GM18511 (cell line): ENCODE measurements around the gene COLEC12.
A peak's percentile ranks its signal among the peaks of the same experiment; 100 is the strongest.

Experiments used
- ATAC-seq: cut with Tn5 transposase; IDR thresholded peaks from one replicate; pipeline ENCODE4 v1.9.1; 2021; ENCODE audit warnings: mild to moderate bottlenecking, moderate library complexity; ENCODE audit not compliant: unreplicated experiment

The COLEC12 gene

DNA sequence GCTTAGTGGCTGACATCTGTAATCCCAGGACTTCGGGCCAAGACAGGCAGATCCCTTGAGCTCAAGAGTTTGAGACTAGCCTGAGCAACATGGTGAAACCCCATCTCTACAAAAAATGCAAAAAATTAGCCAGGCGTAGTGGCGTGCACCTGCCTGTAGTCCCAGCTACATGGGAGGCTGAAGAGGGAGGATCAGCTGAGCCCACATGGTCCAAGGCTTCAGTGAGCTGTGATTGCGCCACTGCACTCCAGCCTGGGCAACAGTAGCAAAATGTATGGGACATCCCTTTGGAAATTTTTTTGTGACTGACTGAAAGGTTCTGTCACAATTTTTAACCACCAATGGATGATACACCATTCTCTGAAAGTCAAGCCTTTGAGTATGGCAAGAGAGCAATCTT is 6.3 kb upstream of the COLEC12 start:
- ATAC-seq, result no peak

DNA sequence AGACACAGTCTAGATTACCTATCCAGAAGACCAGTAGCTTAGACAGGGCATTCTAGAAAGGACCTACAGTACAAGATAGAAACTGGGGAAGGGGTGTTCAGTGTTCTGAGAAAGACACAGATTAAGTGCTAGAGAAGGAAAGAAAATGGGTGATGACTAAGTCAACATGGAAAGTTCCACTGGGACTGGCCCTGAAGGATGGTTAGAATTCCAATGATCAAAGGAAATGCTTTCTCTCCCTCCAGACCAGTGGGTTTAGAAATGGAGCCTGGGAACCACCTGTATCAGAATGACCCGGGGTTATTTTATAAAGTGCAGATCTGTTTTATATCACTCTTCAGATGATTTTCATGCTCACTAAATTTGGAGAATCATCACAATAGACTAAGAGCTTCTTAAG is 5.8 kb upstream of the COLEC12 start:
- no peak for ATAC-seq

DNA sequence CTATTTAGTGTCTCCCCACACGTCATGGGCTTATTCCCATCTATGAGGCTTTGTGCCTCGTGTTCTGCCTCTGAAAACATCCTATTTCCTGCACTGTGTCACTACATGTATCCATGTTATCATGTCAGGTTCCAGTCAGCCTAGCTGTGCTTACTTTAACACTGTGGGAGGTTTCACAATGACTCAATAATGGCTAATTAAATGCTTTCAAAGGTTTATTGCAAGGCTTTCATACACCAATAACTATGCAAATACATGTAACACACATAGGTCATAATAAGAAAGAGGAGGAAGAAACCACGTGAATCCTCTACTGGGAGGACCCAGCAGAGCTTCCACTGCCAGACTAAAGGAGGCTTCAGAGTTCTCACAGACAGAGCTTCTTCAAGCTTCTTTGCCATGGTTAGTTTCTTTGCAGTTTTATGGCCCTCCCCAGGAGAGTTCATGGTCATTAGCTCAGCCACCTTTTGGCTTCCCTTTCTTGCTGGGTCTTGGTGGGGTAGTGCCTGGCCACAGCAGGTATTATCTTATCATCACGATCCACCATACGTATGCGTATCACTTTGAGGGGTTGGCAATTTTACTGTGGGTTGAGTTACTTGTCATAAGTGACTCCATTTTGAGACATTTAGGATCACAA is 5.1 kb upstream of the COLEC12 start:
- peak; percentile 98 for ATAC-seq

DNA sequence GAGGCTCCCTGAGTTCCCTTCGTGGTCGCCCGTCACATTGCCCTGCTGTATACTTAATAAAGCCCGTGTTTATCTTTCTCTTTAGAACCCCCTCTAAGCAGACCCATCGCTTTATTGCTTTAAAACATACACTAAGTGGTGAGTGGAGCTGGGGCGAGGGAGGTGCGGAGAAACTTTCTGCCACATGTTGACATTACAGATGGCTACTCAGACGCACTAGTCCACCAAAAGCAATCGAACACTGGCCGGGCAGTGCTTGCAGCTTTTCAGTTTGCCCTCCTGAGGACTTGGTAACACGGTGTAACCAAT is 859 bp upstream of the COLEC12 start:
- ATAC-seq, result no peak

DNA sequence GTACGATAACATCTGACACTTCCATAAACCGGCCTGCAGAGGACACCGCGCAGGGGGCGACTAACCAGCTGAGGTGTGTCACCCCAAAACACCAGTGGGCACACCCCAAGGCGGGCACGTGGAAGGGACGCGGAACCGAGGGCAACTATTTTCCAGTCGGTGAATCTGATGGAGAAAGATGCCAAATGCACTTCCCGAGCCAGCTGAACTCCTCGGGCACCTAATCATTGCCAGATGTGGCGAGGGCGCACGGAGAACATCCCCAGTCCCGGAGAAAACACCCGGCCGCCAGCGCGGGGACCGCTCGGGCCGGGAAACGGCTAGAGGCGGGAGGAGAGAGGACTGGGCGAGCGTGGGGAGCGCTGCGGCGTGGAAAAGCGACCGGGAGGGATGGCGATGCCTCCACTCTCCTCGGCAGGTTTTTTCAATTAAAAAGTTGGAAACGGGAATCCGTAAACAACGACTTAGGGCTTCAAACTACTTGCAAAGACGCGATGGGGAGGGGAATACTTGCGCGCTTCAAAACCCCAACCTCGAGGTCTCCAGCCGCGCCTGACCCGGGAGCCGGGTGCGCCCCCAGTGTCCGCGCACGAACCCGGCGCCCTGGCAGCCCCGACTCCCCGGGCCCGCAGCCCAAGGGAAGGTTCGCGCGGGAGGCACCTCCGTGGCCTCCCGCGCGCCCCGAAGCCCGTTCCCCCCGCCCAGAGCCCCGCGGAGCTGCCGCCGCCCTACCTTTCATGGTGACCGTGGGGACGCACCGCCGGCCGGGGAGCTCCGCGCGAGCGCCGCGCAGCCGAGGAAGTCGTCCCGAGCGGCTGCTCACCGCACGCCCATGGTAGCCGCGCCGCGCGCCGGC is 497 bp downstream of the COLEC12 start:
- ATAC-seq, result no peak

DNA sequence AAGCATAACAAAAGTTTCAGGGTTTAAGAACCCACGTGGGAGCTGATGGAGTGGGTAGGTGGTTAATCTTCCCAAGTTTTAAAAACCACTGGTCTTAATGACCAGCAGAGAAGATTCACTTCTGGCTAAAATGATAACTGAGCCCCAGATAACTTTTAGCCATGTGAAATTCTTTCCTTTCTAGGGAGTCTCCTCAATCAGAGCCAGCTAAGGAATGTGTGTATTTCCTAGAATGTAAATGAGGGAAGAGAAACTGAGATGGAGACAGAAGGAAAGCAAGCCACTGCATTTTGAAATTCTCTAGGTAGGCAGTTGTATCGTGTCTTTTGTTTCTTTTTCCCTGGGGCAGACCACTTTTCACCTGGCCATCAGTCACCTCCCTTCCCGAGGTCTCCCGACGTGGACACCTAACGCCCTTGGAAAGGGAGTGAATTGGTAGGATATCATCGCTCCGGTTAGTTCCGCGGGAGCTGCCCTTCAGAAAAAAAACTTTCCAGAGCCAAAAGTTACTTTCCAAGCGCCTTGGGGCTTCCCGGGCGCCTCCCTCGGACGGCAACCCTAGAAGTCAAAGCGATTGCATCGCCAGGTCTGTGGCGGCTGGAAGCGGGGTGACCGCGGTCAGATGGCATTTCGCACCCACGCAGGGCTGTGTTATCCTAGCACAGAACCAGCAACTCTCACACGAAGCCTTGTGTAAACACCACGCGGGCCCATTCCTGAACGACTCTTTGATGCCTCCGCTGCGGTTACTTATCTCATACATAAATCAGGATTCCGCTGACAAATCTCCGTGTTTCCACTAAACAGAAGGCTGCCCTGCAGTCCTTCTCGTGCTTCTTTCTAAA is 1.3 kb downstream of the COLEC12 start:
- no peak for ATAC-seq

DNA sequence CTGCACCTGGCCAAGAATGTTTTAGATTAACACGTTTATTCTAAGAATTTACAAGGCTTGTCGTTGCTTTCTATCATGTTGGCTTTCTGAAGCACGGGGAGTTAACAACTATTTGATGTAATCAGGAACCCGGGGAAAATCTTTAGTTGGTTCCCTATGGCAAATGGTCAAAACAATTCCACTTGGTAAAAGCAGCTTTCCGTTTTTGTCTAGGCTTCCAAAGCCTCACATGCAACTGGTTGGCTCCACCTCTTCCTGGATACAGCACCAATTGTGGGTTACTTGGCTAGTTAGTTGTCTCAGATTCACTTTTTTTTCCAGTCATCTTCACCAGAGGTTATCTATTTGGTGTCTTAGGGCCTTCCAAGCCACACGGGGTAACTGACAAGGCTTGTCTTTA is 2.8 kb downstream of the COLEC12 start:
- no peak for ATAC-seq

DNA sequence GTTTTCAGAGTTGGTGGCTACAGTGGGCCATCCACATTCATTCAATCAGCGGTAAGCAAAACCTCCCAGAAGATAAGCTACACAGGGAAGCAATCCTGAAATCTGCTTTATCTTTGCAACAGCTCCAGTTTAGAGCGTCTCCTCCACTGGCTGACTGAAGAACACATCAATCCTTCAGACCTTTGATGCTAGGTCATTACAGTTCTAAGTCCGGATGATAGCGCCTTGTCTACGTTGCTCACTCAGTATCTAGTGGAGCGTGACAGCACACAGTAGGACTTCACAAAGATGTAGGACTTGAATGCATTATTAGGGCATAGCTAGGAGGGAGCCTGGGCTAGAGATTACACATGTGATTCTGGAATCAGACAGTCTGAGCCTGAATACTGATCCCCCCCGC is 5.0 kb downstream of the COLEC12 start:
- ATAC-seq, result no peak

DNA sequence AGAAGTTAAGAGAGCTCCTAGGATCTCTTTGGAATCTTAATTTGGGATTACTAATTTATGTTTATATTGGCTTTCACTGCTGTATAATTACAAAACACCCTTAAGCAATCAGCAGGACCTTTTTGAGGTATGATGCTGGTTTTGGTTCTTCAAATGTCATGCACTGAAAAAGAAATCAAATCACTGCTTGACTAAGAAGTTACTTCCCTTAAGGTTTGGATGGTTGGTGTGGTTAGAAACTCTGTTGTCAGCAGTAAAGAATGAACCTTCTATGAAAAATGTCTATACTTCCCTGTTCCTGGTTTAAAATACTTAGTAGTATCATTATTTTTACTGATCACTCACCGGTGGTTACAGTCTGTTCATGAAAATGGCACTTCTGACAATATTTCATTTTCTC is 5.5 kb downstream of the COLEC12 start:
- peak; percentile 52 for ATAC-seq

DNA sequence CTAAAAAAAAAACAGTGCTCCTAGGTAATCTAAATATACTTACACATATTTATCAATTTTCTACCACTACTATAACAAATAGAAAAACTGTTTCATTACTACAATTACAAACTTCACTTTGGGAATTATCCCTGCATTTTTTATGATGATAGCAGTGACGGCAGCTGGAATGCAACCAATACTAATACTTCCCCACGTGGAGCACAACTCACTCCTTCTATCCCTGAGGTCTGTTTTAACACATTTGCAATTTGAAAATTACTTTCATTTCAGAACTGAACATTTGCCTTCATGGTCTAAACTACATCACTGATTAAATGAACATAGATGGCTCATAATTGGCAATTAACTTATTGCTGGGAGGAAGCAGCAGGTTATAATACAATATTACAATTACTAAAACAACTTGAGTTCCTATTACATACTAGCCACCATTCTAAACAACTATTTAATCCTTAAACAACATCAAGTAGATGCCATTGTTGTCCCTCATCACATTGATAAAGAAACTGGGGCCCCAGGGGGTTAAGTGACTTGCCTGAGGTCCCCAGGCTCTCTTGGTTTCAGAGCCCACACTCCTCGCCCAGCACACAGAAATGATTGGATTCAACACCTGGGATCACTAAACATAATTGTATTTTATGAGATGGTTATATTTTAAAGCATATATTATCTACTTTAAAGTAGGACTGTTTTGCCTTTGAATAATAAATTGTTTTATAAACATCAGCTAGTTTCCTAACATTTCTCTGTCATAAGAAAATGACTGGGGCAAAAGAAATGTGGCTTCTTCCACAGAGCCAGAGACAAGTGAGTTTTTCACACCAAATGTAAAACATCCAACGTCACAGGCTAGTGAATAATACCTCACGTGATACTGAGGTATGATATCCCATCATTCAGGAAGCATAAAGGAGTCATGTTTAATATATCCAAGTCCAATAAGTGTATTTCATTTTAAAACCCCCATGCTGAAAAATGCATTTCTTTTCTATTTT is 6.2 kb downstream of the COLEC12 start:
- no peak for ATAC-seq

DNA sequence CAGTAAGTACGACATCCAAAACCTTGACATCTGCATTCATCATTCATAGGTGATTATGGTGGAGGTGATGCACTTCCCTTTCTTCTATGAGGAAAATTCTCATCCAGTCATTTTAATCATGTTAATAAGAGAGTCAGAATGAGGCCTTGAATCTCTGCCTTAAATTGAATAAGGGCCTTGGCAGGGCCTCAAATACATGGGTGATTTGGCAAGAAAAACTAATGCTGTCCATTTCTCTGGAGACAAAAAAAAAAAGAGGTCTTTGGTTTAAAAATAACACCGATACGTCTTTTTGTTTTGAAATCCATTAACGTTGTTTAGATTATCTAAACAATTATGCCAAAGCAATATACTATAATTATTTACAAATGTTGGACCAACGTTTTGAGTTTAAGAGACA is 8.1 kb downstream of the COLEC12 start:
- no peak for ATAC-seq

DNA sequence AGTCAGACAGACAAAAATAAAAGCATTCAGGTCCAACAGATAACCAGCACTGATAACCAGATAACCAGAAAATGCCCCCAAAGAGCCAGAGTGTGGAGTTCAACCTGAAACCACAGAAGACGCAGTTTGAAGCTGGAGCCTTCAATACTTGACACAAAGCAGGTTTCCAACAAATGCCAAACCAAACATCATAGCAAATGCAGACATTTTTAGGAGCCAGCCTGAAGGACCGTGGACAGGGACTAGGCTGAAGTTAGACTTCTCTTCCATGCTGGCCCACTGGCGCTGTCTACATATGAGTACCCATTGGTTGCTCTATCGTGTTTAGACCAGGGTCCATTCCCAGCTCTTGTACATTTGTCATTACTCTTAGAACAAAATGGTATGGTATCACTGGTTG is 9.9 kb downstream of the COLEC12 start:
- ATAC-seq, result no peak

DNA sequence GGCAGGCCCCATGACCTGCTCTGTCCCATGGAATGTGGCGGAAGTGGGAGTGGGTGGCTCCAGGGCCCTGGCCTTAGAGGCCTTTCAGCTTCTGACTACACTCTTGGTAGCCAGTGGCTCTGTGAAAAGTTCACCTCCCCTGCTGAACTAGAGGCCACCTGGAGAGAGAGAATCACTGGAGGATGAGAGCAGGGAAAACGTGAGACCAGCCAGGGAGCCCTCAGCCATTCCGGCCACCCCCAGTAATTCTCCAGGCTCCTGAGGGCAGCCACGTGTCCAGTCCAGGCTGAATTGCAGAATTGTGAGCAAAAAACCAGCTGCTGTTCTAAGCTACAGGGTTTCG is 10.5 kb downstream of the COLEC12 start:
- ATAC-seq, result no peak

DNA sequence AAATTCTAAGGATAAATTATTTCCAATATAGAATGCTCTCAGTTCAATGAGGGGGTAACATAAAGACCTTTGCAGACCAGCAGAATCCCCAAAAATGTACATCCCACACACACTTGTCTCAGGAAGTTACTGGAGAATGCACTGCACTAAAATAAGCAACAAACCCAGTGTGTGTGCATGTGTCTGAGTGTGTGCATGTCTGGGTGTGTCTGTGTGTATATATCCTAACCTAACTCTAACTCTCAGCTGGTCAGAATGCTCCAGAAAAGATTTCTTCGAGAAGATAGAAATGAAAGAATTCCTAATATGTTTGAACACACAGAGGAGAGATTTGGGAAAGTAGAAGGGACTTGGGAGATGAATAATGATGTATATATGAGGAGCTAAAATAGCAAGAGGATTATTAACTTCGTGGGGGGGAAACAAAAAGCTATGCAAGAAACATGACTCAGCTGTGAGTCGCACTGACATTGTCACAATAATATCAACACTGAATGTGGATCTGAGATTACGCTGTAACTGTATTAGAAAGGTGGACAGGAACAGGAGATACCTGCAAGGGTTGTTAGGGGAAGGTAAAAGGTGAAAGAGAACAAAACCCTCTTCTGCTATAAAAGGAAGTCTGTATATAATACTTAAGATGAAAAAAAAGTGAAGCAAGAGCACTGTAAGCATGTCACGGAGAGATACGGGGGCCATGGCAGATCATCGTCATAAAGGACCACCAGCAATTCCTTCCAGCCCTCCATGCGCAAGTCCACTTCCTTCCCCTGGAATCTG is 11.1 kb downstream of the COLEC12 start:
- ATAC-seq, result no peak

DNA sequence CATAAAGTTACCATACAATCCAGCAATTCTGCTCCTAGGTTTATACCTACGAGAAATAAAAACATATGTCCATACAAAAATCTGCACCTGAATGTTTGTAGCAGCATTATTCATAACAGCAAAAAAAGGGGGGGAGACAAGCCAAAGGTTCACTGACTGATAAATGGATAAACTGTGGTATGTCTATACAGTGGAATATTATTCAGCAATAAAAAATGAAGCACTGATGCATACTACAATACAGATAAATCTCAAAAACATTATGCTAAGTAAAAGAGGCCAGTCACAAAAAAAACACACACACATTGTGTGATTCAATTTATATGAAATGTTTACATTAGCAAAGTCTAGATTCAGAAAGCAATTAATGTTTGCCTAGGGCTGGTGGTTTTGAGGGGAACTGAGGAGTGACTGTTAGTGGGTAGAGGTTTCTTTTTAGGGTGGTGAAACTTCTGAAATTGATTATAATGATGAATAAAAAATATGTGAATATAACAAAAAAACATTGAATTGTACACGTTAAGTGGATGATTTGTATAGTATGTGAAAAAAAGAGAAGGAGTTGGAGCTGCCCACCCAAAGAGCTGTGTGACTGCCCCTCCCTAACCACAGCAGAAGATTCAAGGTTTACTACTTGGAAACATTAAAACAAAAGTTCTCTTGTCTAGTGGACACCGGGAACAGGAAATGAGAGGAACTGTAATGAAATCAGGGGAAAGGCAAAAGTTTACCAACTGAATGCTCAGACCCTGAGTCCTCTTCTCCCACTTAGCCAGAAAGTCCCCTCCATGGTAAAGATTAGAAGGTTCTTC is 13.4 kb downstream of the COLEC12 start:
- no peak for ATAC-seq

DNA sequence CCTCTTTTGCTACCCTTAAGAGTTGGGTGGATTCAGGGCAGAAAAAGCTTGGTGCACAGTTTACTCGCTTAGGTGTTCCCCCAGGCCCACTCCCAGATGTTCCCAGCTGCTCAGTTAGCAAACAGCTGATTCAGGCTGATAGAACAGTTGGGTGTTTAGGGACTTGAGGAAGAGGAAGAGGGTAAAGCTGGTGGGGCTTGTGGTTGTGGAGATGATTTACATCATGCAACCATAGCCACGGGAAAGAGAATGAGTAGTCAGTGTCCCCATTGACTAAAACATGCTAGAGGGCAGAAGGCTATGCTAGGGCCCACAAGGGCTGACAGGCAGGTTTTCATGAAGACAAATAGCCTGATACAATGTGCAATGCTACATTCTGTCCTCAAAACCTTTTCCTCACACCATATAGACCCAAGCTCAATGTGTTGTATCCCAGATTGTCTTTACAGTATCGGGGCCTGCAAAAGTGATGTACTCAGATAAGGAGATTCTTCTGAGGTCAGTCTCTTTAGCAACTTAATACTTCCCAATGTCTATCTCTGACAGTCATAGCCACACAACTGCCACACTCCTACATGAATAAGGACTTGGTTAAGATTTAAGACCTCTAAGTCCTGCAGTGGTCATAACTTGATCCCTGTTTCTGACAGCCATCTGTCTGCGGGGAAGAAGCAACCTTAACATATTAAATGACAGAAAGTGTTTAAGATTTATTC is 15.6 kb downstream of the COLEC12 start:
- peak; percentile 85 for ATAC-seq

DNA sequence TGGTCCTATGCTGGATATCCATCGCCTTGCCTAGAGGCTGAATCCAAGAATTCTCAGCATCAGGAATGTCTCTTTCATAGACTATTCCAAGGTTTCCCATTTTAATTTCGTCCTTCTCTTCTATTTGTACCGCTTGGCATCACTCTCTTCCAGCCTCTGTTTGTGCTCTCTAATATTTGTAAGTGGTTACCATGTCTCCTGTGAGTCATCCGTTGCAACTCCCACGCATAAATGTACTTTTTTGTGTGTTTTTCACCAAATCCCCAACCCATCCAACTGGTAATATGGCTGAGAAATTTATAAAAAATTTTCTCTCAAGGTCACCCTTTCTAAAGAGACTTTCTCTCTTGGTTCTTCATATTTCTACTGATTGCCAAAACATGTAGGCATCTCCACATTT is 21.8 kb downstream of the COLEC12 start:
- no peak for ATAC-seq

DNA sequence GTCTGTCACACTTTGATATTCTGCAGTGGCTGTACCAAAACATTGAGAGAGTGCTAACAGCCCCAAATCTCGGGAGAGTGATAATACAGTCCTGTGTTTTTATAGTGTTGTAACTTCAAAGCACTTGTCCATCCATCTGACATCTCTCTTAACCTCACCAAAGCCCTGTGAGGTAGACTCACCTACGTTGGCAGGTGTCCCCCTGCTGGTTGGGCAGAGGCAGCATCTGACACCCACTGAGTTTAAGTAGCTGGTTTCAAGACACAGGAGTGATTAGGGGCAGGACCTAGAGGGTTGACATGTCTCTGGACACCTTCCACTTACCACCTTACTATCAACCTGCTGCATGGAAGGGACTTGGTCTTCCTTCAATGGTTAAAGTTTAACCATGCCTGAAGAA is 22.9 kb downstream of the COLEC12 start:
- peak; percentile 55 for ATAC-seq

DNA sequence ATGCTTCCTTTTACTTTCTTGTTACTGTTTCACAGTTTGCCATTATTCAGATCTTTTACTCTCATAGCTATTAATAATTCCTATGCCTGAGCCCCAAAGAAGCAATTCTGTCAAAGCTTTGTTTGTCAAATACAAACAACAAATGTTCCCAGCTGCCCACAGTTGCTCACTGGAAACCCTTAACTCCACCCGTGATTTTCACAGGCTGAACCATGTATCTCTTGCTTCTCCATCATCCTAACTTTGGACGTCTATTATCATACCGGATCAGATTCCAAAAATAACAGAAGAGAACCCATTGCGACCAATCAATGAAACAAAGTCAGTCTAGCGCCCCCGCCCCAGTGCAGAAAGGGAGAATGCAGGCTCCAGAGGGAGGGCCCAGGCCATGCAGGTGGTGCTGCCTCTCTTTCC is 24.2 kb downstream of the COLEC12 start:
- ATAC-seq, result no peak
